GM19099 (cell line): ENCODE data around the gene PIK3AP1.

Source experiments
- POLR2A ChIP-seq: IDR thresholded peaks from 3 replicates; pipeline ENCODE4 v1.6.1; 2011; ENCODE audit warnings: low read depth; ENCODE audit not compliant: insufficient read length; ENCODE audit errors: extremely low read depth

The PIK3AP1 gene

GRCh38 chr10:96619796-96620773, 100.2 kb downstream of the PIK3AP1 start:
- no peak for TF ChIP-seq POLR2A

DNA sequence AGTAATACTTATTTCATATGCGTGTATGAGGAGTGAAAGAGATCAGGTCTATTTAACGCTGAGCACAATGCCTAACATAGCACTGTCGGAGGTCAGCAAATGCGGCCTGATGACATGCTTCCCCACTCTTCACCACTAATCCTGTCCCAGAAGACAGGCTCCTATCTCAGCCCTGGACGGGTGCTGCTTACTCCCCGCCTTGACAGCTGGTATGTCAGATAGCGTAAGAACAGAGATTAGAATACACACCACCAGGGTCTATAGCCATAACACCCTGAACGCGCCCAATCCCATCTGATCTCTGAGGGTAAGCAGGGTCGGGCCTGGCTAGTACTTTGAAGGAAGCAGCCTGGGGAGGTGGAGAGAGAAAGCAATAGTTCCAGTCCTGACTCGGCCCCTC, 101.2 kb downstream of the PIK3AP1 start:
- no peak for TF ChIP-seq POLR2A

DNA sequence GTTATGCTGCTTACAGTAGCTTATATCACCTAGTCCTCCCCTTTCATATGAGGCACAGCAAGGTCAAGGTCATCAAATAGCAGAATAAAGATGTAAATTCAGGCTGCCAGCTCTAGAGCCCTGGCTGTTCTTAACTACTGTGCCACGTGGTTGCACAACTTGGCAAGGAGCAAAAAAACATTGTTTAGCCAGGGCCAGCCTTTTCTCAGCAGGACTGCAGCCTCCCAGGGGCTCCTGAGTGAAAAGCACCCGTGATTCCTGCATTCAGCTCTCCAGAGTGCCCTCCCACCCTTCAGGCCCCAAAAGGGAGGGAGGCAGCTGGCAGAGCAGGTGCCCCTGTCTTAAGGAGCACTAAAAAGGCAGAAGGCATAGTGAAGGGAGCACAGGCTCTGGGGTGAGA, 101.7 kb downstream of the PIK3AP1 start:
- TF ChIP-seq POLR2A = no peak

GRCh38 chr10:96616961-96617360, 103.4 kb downstream of the PIK3AP1 start:
- no peak for TF ChIP-seq POLR2A

DNA sequence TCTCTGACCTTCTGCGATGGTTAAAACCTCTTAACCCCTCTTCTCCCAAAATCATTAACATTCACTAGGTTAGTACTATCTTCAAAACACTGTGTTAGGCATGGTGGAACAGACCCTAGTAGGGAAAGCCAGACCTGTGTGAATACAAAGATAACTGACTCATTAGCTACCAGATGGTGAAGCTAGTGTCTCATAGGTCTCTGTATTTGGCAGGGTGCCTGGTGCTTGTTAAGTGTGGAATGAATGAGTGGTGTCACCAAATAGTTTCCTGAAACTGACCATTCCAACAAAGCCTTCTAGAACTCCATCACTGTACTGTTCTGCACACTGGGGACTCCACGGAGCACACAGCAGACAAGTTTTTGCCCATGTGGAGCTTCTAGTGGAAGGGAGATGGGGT, 105.8 kb downstream of the PIK3AP1 start:
- no peak for TF ChIP-seq POLR2A

- no peak for TF ChIP-seq POLR2A
Observed at GRCh38 chr10:96613576-96613975, 106.7 kb downstream of the PIK3AP1 start.

DNA sequence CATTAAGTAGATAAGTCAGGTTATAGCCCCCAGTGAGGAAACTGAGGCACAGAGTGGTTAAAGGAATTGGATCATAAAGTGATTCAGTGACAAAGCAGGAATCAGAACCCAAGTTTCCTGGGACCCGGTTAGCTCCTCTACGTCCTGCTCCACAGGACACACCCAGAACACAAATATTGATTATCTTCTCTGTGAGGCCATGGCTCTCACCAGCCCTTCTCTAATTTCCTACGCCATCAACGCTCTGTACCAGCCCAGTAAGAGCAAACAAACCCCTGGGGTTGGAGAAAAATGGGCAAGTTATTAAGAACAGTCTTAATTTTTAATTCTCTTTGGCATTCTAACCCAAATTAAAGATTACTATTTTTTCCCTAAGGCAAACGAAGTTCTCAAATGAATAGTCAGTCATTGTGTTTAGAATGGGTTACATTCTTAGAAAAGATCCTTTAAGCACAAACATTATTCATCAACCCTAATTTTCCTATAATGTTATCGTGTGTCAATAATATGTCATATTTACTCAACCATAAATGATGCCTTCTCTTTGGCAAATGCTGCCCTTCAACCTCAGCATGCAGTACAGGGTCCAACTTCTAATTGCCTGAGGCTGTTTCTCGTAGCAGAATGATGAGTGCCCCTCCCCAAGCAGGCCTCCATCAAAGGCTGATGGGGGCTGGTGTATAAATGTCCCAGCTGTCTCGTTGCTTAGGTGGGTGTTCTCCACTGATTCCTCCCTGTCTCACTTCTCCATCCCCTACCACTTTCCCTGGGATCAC, 108.1 kb downstream of the PIK3AP1 start:
- TF ChIP-seq POLR2A = no peak

GRCh38 chr10:96610817-96611216, 109.5 kb downstream of the PIK3AP1 start:
- TF ChIP-seq POLR2A = no peak

DNA sequence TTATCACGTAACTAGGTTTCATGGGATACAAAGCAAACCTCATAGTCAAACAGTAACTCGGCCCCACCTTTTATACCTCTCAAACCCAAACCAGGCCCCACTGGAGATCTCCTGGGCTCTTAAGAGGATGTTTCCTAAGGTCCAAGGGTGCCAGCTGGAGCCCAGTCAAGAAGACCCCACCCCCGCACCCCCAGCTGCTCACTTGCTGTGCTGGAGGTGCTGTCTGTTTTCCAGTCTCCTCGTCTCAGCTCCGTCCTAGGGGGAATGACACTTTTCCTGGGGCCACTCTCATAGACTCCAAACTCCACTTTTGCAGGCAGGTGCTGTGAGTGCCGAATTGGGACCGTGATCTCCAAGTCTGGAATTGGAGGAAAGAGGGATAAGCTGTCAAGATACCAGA, 110.8 kb downstream of the PIK3AP1 start:
- TF ChIP-seq POLR2A = no peak

GRCh38 chr10:96608805-96609204, 111.5 kb downstream of the PIK3AP1 start:
- TF ChIP-seq POLR2A = no peak

- no peak for TF ChIP-seq POLR2A
Observed at GRCh38 chr10:96608262-96608661, 112.1 kb downstream of the PIK3AP1 start.

DNA sequence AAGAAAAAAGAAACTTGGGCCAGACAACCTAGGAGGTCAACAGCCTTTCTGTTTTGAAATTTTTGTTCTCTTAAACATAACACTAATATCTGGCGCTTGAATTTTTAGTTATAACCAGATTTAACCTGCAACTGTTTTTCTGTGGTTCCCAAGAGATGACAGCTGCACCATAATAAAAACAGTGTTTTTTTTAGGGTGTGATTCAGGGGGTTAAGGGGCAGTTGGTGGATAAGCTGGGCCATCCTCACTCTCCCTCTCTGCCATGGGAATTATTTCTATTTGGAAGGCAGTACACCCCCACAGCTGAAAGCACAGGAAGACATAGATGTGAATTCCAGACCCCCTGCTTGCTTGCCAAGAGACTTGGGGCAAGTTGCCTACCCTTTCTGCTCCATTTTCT, 113.4 kb downstream of the PIK3AP1 start:
- TF ChIP-seq POLR2A = no peak

- TF ChIP-seq POLR2A = no peak
Observed at GRCh38 chr10:96606216-96606615, 114.1 kb downstream of the PIK3AP1 start.

DNA sequence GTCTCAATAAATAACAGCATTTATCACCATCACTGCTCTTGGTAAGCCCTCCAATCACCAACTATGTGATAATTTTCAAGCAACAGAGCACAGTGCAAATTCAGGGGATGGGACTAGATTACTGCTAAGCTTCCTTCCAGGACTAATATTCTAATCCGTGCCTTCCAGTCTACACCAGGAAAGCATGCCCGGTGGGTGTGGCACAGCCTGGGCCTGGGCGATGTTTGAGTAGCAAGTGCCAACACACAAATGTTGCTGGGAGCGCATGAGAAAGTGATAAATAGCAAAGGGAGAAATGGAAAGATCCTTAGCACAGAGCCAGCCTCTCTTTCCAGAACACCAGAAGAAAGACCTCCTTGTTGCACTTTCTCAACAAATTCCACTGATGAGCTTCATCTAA, 120.0 kb downstream of the PIK3AP1 start:
- no peak for TF ChIP-seq POLR2A

GRCh38 chr10:96598846-96599245, 121.5 kb downstream of the PIK3AP1 start:
- no peak for TF ChIP-seq POLR2A
